PFSK-1 (cell line): Measurements from ENCODE around the gene TBC1D30.

Experiments
- POLR2AphosphoS5 ChIP-seq: IDR thresholded peaks from 2 replicates; pipeline ENCODE4 v1.6.1; 2012; ENCODE audit warnings: low read depth, mild to moderate bottlenecking, control low read depth, low read length, moderate library complexity
- SIN3A ChIP-seq: IDR thresholded peaks from 2 replicates; pipeline ENCODE4 v1.6.1; 2012; ENCODE audit warnings: mild to moderate bottlenecking, low read length, moderate library complexity, borderline replicate concordance; ENCODE audit not compliant: insufficient read depth

DNA sequence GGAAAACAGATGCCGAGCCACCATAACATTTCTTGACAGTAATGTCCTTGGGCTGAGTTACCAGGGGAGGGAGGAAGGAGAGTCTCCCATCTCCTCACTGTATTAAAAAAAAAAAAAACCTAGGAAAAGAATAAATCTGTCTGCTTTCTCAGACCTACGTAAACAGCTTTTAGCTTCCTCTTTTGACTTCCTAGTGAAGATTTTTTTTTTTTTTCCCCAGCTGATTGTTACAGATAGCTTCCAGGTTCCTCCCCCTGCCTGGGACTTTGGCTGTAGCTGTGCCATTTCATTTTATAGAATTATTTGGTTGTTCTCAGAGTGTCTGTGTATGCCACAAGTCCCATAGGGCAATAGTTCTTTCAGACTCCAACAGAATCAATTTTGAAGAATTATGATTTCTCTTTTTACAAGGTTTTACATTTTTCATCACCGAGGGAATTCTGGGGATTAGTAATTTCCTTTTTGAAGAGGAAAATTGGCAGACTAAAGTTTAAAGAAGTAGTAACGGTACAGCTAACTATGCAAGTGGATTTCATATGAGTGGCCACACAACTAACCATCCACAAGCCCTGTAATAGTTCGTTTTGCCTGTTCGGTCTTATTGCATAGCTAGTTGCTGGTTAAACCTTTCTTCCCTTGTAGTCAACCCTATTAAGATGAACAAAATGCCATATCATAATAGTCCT, 42.1 kb upstream of the TBC1D30 start:
- TF ChIP-seq SIN3A = no peak
- TF ChIP-seq POLR2AphosphoS5 = no peak
